Pons (tissue), 1 donor: ENCODE results near the gene IFNA2.
"Not testable (repeated sequence)": the region's sequence is repeated elsewhere in the genome, so short reads cannot be mapped to it uniquely, and the experiment has no call there.

Experiments used
- DNase-seq: peaks from one replicate; pipeline ENCODE4 v3.0.0-alpha.2; 2016; ENCODE audit warnings: low spot score

The IFNA2 gene

DNA sequence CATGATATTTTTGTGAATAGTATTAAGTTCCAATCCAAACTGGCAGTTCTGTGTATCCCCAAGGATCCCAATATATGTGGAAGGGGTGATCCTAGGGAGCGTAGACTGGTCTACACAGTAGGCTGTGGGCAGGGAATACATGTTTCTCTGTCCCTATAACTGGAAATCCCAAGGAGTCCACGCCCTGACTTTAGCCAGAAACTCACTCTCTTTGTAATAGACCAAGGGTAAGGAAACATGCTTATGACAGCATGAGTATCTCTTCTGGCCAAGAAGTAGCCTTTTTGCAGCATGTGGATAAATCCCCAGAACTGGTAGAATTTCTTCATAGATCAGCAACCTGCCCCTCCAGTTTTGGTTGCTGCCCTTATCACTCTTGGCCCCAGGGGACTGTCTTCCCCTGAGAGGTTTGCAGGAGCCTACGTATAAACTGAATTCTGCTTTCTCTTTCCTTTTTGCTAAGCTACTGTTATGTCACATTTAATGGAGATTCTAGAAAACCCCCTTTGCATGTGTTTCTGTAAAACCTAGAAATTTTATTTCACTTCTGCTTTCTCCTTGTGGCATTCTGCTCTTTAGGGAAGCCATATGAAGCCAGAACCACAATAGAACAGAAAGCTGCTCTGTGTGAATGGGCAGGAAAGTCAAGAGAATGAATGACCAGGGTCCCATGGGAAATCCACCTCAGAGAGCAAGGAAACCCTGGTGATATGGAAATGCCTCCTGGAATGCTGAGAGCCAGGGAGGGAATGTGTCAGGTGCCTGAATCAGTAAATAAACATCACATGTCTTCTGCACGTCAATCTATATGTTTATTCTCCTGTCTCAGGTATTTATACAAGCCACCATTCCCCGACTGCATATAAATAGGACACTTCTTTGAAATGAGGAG lies 3.5 kb downstream of the IFNA2 start:
- peak; percentile 59 for DNase-seq

- not testable (repeated sequence) for DNase-seq
These were observed 13.7 kb downstream of the IFNA2 start for GRCh38 chr9:21371467-21371866.

GRCh38 chr9:21367957-21368356 lies 17.2 kb downstream of the IFNA2 start, which contains the start of gene IFNA13:
TSS of gene IFNA13 (minus strand) at chr9:21368057. CDS start at chr9:21368010, 47 bp downstream.
- no peak for DNase-seq

- not testable (repeated sequence) for DNase-seq
These were observed 18.0 kb downstream of the IFNA2 start for GRCh38 chr9:21367169-21367568.

DNA sequence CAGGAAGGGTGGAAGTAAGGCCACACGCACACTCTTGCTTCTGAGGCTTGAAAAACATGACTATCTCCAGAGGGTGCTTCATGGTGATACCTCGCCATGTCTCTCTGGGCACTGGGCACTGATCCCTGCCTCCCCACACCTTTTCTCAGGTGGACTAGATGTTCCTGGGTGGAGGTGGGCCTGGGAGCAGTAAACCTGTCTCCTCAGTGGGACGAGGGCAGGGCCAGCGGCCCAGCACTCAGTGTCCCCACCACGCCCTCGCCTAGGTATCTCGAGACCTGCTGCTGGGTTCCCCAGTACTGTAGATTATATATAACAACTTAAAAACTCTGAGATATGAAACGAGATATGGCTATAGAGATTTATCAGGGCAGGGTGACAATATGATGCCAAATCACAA lies 22.9 kb downstream of the IFNA2 start:
- no peak for DNase-seq

- peak; percentile 47 for DNase-seq
These were observed 27.4 kb downstream of the IFNA2 start for GRCh38 chr9:21357479-21358460.

DNA sequence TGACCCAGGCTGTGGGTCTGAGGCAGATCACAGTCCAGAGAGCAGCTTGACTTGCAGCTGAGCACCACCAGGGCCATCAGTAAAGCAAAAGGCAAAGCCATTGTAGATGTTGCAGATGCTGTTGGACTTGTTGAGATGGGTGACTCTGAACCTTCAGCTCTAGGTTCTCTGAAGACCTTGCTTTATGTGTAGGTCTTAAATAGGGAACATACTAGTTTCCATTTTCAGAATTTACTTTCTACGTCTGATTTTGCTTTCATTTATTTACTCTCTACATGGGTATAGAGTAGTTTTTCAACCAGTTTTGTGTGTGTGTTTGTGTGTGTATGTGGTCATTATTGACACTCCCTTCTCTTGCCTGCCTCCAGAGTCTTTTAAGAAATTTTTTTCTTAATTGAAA lies 34.4 kb downstream of the IFNA2 start, which contains the start of gene IFNA6:
Gene IFNA6, minus strand, starts transcription at position 101 of the 400 bp plus-strand sequence. Its CDS starts 0 bp downstream, at position 101.
- no peak for DNase-seq

DNA sequence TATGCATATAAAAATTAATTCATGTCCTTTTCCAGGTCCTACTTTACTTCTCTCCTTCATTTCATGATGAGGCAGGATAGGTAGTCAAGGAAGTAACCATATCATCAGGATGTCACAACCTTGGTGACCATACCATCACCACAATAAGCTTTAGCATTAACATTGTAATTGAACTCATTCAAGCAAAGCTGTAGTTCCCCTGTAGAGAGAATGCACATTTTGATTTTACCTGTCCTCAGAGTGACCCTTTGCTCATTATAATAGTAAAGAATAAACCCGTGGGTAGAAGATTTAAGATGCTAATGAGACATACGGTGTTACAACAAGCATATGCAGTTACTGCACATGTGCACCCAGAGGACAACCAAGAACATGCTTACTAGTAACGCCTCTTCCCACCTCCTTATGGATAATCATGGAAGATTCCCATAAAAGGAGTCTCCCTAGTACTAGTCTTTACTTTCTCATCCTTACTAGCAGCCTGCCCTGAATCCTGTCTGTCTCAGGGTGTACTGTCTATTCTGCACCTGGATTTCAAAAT lies 36.7 kb downstream of the IFNA2 start:
- DNase-seq: no peak

GRCh38 chr9:21340735-21341134 lies 44.5 kb downstream of the IFNA2 start:
- DNase-seq: no peak

DNA sequence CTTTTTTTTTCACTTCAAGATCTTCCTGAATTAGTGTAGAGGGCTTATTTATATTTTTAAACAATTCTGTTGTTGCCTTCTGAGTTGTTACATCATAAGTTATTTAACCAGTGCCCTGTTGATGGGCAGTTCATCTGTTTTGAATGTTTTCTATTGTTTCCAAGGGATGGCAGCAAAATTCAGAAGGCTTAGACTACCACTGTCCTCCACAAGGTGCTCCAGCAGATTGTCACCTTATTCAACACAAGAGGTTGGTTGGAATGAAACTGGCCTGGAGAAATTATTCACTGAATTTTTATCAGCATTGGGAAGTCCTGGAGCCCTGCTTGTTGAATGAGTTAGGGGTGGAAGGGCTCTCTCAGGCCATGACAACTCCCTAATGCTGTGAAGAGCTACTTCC lies 48.7 kb downstream of the IFNA2 start:
- peak; percentile 35 for DNase-seq

GRCh38 chr9:21334701-21335632 lies 50.2 kb downstream of the IFNA2 start, which contains the start of gene KLHL9:
TSS of gene KLHL9 (minus strand) at chr9:21335404. CDS start at chr9:21334859, 545 bp downstream.
- peak; percentile 91 for DNase-seq
